ENCODE data around the gene METTL16.
"Not testable (repeated sequence)": the region's sequence is repeated elsewhere in the genome, so short reads cannot be mapped to it uniquely, and the experiment has no call there.

Gene METTL16

DNA sequence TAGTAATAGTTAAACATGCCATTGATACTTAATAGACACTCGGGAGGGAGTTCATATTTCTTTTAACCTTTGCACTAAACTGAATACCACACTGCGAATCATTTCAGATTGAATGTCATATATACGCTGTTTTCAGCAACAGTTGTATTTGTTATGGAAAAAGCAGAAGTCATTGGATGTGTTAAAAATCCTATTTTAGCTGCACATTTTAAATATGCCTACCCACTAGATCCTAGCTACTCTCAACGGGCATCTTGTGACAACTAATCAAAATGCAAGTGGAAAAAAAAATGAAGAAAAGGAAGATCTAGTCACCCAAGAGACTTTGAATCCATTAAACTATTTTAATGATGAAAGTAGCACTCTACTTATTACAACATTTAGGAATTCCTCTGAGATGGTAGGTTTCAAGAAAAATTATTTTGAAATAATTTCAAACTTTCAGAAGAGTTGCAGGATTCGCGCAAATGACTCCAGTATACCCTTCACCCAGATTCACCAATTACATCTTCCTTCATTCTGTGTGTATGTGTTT is 59.4 kb downstream of the METTL16 start:
- DNase-seq (ENCODE audit: low spot score) (no peak), FAIRE-seq (no peak)

DNA sequence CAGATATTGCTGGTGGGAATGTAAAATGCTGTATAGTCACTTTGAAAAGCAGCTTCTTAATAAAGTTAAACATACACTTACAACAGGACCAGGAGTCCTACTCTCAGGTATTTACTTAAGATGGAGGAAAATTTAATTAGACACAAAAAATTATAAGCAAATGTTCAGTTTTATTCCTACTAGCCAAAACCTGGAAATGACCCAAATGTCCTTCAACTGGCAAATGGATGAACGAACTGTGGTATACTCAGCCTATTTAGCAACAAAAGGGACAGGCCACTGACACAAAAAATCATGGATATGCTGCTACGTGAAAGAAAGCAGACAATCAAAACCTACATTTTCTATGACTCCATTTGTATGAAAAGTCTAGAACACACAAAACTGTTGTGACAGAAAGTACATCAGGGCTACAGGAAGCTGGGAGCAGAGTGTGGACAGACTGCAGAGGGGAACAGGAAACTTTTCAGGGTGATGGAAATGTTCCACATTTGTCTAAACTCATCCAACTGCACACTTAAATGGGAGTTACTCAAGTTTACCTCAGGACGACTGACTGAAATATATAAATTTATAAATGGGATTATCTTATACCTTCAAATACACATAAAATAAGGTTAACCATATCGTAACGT is 61.6 kb downstream of the METTL16 start:
- DNase-seq (ENCODE audit: low spot score) (no peak), FAIRE-seq (no peak)

DNA sequence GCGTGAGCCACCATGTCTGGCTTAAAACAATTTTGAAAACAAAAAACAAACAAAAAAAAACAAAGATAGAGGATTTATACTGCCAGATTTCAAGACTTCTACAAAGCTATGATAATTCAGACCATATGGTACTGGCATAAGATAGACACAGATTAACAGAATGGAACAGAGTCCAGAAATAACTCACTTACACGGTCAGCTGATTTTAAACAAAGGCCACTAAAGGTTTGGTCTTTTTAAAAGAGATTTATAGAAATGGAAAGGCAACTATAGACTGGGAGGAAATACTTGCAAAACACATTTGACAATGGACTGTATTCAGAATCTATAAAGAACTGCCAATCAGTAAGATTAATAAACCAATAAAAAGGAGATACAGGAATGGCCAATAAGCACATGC is 62.2 kb downstream of the METTL16 start:
- DNase-seq (ENCODE audit: low spot score) (no peak), FAIRE-seq (no peak)

DNA sequence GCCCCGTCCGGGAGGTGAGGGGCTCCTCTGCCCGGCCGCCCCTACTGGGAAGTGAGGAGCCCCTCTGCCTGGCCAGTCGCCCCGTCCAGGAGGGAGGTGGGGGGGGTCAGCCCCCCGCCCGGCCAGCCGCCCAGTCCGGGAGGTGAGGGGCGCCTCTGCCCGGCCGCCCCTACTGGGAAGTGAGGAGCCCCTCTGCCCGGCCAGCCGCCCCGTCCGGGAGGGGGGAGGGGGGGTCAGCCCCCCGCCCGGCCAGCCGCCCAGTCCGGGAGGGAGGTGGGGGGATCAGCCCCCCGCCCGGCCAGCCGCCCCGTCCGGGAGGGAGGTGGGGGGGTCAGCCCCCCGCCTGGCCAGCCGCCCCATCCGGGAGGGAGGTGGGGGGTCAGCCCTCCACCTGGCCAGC is 64.2 kb downstream of the METTL16 start:
- not testable (repeated sequence) for DNase-seq (ENCODE audit: low spot score); FAIRE-seq

DNA sequence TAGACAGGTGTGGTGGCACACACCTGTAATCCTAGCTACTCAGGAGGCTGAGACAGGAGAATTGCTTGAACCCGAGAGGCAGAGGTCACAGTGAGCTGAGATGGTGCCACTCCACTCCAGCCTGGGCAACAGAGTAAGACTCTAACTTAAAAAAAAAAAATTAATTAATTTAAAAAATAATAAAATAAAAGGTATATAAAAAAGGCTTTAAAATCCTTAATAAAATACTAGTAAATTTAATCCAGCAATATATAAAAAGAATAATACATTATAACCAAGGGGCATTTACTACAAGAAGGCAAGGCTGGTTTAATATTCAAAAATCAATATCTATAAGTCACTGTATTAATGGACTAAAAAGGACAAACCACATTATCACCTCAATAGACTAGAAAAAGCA is 66.0 kb downstream of the METTL16 start:
- DNase-seq (ENCODE audit: low spot score) (no peak), FAIRE-seq (no peak)

DNA sequence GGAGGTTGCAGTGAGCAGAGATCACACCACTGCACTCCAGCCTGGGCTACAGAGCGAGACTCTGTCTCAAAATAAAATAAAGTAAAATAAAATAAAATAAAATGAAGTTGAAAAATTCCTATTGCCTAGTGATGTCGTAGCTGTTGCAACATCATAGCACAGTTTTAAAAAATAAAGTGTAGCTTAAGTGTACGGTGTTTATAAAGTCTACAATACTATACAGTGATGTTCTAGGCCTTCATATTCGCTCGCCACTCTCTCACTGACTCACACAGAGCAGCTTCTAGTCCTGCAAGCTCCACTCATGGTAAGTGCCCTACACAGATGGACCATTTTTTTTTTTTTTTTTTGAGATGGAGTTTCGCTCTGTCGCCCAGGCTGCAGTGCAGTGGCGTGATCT is 67.3 kb downstream of the METTL16 start:
- no peak for DNase-seq (ENCODE audit: low spot score)
- FAIRE-seq: no peak

DNA sequence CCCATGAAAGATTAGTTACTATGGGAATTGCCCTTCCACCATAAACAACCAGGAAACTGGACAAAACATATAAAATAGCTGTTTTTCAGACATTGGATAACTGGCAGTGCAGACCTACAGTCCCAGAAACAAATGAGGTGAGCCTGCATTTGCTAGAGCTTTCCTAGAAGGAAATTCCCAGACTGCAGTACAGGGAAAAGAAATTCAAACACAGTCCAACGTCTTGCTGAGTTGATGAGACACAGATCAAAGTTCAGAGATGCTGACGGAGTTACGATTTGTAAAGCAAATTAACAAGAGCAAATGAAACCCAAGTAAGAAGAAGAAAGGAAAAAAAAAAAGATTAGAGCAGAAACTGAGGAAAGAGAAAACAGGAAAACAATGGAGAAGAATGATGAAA is 69.5 kb downstream of the METTL16 start:
- FAIRE-seq: no peak
- DNase-seq (ENCODE audit: low spot score): no peak

DNA sequence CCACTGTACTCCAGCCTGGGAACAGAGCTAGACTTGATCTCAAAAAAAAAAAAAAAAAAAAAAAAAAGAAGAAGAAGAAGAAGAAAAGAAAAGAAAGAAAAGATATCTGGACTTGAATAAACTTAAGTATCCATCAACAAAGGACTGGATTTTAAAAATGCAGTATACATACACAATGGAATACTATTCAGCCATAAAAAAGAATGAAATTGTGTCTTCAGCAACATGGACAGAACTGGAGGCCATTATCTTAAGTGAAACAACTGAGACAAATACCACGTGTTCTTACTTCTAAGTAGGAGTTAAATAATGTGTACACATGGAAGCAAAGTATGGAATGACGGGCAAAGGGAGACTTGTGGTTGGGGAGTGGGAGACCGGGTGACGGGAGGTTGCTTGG is 70.8 kb downstream of the METTL16 start:
- FAIRE-seq: no peak
- DNase-seq (ENCODE audit: low spot score): no peak

DNA sequence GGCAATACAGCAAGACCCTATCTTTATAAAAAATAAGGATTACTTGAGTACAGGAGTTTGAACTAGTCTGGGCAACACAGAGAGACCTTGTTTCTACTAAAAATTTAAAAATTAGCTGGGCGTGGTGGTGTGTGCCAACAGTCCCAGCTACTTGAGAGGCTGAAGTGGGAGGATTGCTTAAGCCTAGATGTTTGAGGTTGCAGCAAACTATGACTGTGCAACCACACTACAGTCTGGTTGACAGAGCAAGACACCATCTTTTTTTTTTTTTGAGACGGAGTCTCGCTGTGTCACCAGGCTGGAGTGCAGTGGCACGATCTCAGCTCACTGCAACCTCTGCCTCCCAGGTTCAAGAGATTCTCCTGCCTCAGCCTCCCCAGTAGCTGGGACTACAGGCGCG is 71.7 kb downstream of the METTL16 start:
- FAIRE-seq; DNase-seq (ENCODE audit: low spot score): not testable (repeated sequence)

DNA sequence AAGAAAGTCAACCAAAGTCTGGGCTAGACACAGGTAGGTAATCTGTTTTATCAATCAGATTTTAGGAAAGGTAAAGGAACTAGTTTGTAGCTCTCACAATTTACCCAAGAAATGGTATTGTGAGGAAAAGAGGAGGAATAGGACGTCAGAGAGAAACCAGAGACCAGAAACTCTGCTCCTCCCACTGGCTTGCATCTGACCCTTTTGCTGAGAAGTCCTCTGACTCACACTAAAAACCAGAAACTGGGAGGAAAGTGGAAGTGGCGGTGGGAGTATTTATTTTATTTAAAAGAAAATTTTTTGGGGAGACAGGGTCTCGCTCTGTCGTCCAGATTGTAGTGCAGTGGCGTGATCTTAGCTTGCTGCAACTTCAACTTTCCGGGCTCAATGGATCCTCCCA is 72.9 kb downstream of the METTL16 start:
- no peak for FAIRE-seq
- no peak for DNase-seq (ENCODE audit: low spot score)

DNA sequence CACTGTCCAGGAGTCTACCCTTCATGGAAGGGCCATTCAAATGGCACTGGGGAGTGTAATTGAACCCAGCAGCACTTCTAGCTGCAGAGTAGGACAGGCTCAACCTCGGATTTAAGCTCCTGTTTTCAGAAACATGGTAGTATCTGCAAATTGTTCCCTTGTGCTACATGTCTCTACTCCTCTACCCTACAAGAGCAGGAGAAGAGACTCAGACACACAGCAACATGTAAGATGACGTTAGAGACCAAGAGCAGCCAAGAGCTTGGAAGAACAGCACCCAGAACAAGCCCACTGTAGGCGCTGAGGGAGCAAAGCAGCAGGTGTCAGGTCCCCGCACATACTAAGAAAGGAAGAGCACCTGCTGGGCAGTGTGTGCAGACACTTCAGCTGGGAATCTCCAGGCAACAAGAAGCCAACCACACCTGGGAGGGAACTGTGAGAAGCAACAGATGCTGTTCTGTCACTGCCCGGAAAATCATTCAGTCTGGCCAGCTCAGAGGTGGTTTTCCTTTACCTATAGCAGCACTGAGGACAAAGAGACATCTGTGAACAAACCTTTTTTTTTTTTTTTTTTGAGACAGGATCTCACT is 75.3 kb downstream of the METTL16 start:
- FAIRE-seq (no peak), DNase-seq (ENCODE audit: low spot score) (no peak)

DNA sequence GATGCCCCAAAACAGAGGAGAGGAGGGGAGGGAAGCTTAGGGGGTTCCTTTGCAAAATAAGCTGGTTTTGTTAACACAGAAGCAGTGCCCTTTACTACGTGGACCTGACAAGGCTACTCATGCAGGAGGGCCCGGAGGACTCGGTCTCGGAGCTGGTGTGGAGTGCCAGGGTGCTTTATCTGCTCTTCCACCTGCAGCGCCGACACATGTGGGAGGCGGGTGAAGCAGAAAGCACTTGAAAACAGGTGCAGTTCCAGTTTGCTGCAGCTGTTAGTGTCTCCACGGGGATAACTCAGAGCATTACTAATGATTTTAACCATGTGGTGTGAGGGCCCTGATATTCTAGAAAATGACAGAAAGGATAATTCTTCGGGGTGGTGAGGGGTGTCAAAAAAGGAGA is 75.8 kb downstream of the METTL16 start:
- DNase-seq (ENCODE audit: low spot score) (no peak), FAIRE-seq (no peak)

DNA sequence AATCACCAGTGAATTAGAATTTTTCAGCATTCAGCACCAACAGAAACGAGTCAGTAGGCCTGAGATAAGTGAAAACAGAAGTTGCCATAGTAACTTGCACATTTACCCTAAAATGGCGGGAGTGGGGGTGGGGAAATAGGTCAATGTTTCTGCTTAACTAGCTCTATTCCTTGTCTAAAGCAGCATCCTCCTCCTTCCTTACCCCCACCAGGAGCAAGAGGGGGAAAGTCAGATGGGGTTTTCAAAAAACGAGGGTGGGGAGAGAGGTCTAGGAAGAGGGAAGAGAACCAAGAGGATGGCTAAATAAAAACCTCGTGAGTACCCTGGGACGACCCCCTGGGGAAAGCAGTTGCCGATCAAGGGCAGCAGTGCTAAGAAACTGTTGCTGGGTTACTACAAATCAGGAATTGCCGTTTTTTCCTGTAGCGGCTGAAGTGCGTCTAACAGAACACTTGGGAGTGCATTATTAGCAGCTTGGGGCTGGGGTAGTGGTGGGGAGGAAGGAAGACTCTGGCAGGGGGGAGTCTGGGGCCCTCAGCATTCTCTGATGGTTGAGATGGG is 76.4 kb downstream of the METTL16 start:
- DNase-seq (ENCODE audit: low spot score): no peak
- no peak for FAIRE-seq

DNA sequence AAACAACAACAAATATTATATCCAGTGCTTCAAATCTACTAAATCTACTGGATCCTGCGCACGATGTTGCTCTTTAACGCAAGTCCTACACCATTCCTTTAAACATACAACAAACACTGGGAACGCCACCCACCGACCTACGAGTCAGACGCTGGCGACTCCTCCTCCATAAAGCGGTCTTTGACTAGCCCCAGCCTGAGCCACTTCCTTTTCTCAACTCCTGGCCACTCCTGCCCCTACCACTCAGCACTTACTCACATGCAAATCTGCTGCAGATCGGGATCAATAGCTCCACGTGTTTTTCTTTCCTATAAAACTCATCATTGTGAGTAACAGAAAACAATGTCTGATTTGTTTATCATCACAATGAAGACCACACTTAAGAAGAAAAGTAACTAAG is 78.0 kb downstream of the METTL16 start:
- FAIRE-seq (no peak), DNase-seq (ENCODE audit: low spot score) (no peak)

DNA sequence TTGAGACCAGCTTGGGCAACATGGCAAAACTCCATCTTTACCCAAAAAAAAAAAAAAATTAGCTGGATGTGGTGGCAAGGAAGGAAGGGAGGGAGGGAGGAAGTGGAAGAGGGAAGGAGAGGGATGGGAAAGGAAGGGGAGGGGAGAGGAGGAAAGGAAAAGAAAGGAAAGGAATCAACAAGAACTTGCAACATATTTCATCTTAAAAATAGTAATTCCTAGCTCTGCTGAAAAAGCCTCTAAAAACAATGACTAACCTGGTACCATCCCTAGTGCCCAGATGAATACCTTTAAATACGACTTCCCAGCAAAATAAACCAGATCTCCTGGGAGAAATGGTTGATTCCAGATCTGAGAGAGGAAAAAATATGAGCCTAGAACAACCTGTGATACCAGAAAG is 83.8 kb downstream of the METTL16 start:
- DNase-seq (ENCODE audit: low spot score) (no peak), FAIRE-seq (no peak)

DNA sequence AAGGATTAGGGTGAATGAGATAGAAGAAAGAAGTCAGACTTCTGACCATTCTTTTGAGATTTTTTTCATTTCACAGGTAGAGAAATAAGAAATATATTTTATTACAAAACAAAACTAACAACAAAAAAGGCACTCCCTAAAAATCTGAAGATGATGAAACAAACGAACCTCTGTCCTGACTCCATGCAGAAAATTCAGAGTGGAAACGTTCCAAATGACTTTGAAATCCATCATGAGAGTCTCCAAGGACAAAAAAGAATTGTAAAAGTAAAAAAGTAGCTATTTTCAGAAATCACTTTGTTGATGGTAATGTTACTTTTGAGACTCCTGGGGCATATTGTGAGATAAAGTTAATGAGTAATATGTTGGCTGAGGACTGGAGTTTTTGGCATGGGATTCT is 84.5 kb downstream of the METTL16 start:
- FAIRE-seq (no peak), DNase-seq (ENCODE audit: low spot score) (no peak)

DNA sequence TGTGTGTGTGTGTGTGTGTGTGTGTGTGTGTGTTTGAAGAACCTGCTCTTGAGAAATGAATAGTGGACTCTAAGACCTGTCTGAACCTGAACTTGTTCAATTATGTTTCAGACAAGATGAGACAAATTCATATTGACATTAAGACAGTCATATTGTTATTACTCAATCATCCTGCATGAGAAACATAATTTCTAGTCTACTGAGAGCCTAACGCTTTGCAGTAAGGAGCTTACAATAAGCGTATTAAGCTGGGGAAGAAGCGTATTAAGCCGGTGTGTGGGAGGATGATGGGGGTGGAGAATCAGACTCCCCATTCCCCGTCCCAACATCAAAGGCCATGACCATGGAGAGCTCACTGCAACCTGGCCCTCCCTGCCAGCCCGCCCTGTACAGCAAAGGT is 88.4 kb downstream of the METTL16 start:
- DNase-seq (ENCODE audit: low spot score): no peak

DNA sequence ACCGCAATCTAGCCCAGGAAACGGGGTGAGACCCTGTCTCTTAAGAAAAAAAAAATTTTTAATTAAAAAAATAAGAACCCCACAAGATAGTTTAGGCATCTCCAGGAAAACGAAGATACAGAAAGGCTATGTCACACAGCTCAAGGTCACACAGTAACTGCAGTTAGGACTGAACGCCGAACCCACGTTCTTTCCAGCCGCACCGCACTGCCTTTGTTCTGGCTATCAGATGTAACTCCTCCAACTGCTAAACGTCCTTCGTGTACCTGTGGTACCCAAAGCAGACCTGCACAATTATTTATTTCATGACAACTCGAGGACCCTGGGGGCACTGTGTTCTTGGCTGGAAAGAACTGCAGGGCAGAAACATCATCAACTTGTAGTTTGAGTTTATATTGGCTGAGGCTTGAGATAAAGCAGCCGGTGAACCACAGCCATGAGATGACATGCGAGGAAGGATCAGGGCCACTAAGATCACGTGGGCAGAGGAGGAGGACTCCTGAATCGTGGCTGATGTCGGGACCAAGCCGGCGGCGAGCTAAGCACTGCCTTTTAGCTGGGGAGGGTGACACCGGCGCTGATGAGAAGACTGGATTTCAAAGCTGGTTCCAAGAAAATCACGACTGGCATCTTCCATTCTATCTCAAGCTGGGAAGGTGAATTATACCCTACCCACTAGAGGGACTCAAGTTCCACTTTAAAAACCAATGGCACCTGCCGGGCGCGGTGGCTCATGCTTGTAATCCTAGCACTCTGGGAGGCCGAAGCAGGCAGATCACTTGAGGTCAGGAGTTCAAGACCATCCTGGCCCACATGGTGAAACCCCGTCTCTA is 90.2 kb downstream of the METTL16 start:
- no peak for FAIRE-seq
- DNase-seq (ENCODE audit: low spot score): no peak

More for the DNA sequence above, 88.4 kb downstream of the METTL16 start:
- no peak for FAIRE-seq

DNA sequence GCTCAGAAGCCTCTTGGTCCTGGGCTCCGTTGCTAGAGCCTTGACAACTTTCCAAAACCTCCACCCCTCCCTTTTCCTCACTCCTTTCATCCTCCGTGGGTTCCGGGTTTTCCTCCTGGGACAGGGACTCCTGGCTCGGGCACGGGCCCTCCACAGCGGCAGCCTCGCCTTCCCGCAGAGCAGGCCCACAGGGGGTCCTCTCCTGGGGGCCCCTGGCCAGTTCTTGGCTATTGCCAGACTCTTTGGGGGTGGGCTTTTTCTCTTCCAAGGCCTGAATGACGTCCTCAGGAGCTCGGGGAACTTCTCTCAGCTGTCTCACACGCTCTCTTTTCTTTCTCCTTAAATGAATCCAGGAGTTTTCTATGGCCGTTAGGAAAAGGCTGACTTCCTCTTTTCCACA is 91.5 kb downstream of the METTL16 start:
- no peak for FAIRE-seq
- DNase-seq (ENCODE audit: low spot score): no peak

DNA sequence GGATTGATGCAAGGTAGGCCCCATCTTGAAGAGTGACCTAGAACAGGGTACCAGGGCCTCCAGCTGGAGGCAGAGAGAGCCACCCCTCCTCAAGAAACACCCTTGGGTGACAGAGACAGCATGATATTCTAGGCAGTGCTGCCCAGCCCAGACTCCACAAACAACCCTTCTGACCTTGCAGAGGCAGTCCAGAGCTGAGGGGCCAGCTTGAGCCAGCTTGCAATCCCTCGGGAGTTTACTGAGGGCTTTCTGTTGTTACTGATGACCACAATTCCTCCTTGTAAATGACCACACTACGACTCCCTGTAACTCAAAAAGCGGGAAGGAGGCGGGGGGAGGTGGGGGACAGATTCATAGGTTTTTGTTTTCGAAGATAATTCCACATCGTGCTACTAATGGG is 92.2 kb downstream of the METTL16 start:
- DNase-seq (ENCODE audit: low spot score) (no peak), FAIRE-seq (no peak)

DNA sequence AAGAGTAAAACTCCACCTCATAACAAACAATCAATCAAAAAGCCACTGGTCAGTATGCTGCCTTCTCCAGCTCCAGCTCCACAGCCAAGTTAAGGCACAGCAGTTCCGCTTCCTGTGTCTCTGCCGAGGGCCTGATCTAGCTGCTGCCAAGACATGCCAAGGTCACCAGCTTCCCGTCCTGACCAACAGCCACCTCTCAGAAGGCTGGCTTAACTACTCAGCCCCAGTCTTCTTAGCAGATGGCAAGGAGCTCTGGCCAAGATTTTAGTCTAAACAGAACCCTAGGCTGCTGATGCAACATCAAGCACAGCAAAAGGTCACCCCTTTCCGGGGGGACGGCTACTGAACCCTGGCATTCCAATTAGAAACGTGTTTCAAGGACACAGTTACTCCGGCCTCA is 93.1 kb downstream of the METTL16 start:
- FAIRE-seq: no peak
- no peak for DNase-seq (ENCODE audit: low spot score)
